ENCODE results near the gene C17orf75.

The C17orf75 gene

GRCh38 chr17:32302860-32303649 is 38.9 kb downstream of the C17orf75 start:
- DNase-seq, result no peak

- no peak for DNase-seq
Measured at GRCh38 chr17:32302037-32302436, 39.9 kb downstream of the C17orf75 start.

GRCh38 chr17:32299580-32300164 is 42.3 kb downstream of the C17orf75 start:
- DNase-seq, result no peak

GRCh38 chr17:32298721-32299579 is 43.0 kb downstream of the C17orf75 start:
- DNase-seq, result no peak

GRCh38 chr17:32298298-32298697 is 43.7 kb downstream of the C17orf75 start:
- no peak for DNase-seq

- no peak for DNase-seq
Measured at GRCh38 chr17:32297860-32298259, 44.1 kb downstream of the C17orf75 start.

GRCh38 chr17:32297424-32297823 is 44.5 kb downstream of the C17orf75 start:
- DNase-seq, result no peak

GRCh38 chr17:32292094-32292493 is 49.9 kb downstream of the C17orf75 start:
- DNase-seq, result no peak

- no peak for DNase-seq
Measured at GRCh38 chr17:32289471-32290070, 52.4 kb downstream of the C17orf75 start.

GRCh38 chr17:32288615-32289014 is 53.4 kb downstream of the C17orf75 start:
- DNase-seq, result no peak

GRCh38 chr17:32287804-32288511 is 54.0 kb downstream of the C17orf75 start:
- DNase-seq, result no peak

GRCh38 chr17:32286518-32286900 is 55.5 kb downstream of the C17orf75 start:
- no peak for DNase-seq

- no peak for DNase-seq
Measured at GRCh38 chr17:32285746-32286517, 56.0 kb downstream of the C17orf75 start.

GRCh38 chr17:32285306-32285705 is 56.7 kb downstream of the C17orf75 start:
- no peak for DNase-seq

GRCh38 chr17:32283745-32284201 is 58.2 kb downstream of the C17orf75 start:
- DNase-seq, result no peak

GRCh38 chr17:32281011-32281451 is 60.9 kb downstream of the C17orf75 start:
- DNase-seq, result no peak

- DNase-seq, result no peak
Measured at GRCh38 chr17:32279891-32280716, 61.9 kb downstream of the C17orf75 start.

- no peak for DNase-seq
Measured at GRCh38 chr17:32278815-32279214, 63.2 kb downstream of the C17orf75 start.
